OCI-LY1 (cell line): Measurements from ENCODE around the gene ALOX15.

Experiments used
- H2AFZ ChIP-seq: fragments of 200-600 bp; sonication (generic), shearing (Covaris generic); 2 replicates; pipeline ENCODE4 v1.6.0; 2014; ENCODE audit warnings: antibody characterized with exemption, mild to moderate bottlenecking, low read length
- H3F3A ChIP-seq: fragments of 200-600 bp; sonication (generic), shearing (Covaris generic); 2 replicates; pipeline ENCODE4 v1.6.0; 2014; ENCODE audit warnings: mild to moderate bottlenecking, antibody characterized with exemption, low read length, moderate library complexity; ENCODE audit not compliant: insufficient read depth
- H3K27ac ChIP-seq: fragments of 200-600 bp; sonication (generic); 2 replicates; pipeline ENCODE4 v1.5.1; 2014; ENCODE audit warnings: low read length, mixed run types, mild to moderate bottlenecking, low read depth; ENCODE audit not compliant: poor library complexity, severe bottlenecking
- H3K27me3 ChIP-seq: fragments of 200-600 bp; sonication (generic); 2 replicates; pipeline ENCODE4 v1.6.0; 2014; ENCODE audit warnings: antibody characterized with exemption, mild to moderate bottlenecking, low read length, moderate library complexity; ENCODE audit not compliant: insufficient read depth
- H3K36me3 ChIP-seq: fragments of 200-600 bp; sonication (generic); 2 replicates; pipeline ENCODE4 v1.6.1; 2014; ENCODE audit warnings: mild to moderate bottlenecking, antibody characterized with exemption, low read length, moderate library complexity, mixed read lengths; ENCODE audit not compliant: insufficient read depth
- H3K4me1 ChIP-seq: fragments of 200-600 bp; sonication (generic); 2 replicates; pipeline ENCODE4 v1.5.1; 2014; ENCODE audit warnings: mild to moderate bottlenecking, low read length, moderate library complexity; ENCODE audit not compliant: insufficient read depth, severe bottlenecking
- H3K4me2 ChIP-seq: fragments of 200-600 bp; sonication (generic), shearing (Covaris generic); 2 replicates; pipeline ENCODE4 v1.6.1; 2014; ENCODE audit warnings: low read length
- H3K4me3 ChIP-seq: fragments of 200-600 bp; sonication (generic); 2 replicates; pipeline ENCODE4 v1.5.1; 2014; ENCODE audit warnings: low read length, low read depth, mild to moderate bottlenecking, mixed read lengths; ENCODE audit not compliant: poor library complexity, severe bottlenecking
- H3K79me2 ChIP-seq: fragments of 200-600 bp; shearing (Covaris generic); 2 replicates; pipeline ENCODE4 v1.6.1; 2016; ENCODE audit warnings: mixed run types, low read length, mixed read lengths; ENCODE audit not compliant: insufficient read depth
- H3K9ac ChIP-seq: fragments of 200-600 bp; sonication (generic), shearing (Covaris generic); 2 replicates; pipeline ENCODE4 v1.6.1; 2014; ENCODE audit warnings: mild to moderate bottlenecking, low read length, mixed read lengths
- H3K9me2 ChIP-seq: fragments of 200-600 bp; sonication (generic), shearing (Covaris generic); 2 replicates; pipeline ENCODE4 v1.6.1; 2014; ENCODE audit warnings: low read depth, mild to moderate bottlenecking, low read length, mixed read lengths
- H3K9me3 ChIP-seq: fragments of 200-600 bp; shearing (Covaris generic); 2 replicates; pipeline ENCODE4 v1.6.1; 2014; ENCODE audit warnings: low read length, mixed read lengths
- H4K20me1 ChIP-seq: fragments of 200-600 bp; sonication (generic), shearing (Covaris generic); 2 replicates; pipeline ENCODE4 v1.6.0; 2016; ENCODE audit warnings: mild to moderate bottlenecking, low read length; ENCODE audit not compliant: insufficient read depth
- EZH2 ChIP-seq: fragments of 200-600 bp; sonication (generic), shearing (Covaris generic); IDR thresholded peaks from 2 replicates; pipeline ENCODE4 v1.8.0; 2017; ENCODE audit warnings: borderline replicate concordance, mixed run types, mild to moderate bottlenecking, antibody characterized with exemption, low read length, moderate library complexity, mixed read lengths
- TF ChIP-seq, protein P1 (sequence below): fragments of 200-600 bp; sonication (generic), shearing (Covaris generic); IDR thresholded peaks from 2 replicates; pipeline ENCODE4 v1.5.1; 2017; ENCODE audit warnings: mild to moderate bottlenecking, antibody characterized with exemption, low read length, moderate library complexity, mixed read lengths

The ALOX15 gene

DNA sequence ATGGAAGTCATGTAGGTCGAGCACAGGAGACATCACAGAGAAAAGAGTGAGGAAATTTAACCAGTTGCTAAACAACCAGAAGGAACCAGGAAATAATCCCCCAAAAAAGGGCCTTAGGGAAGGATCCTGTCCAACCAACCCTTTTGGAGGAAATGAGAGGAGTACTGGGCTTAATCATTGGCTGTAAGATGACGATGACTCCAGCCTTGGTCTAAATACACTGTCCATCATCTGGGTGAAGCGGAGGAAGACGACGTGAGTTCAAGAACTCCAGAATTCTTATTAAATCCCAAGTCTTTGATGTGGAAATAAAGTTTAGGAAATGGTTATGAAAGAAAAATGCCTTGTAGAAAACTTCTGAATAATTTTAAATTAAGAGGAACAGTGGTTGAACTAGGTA lies 11.5 kb upstream of the ALOX15 start:
- no peaks in the 10 kb centered on the region for H4K20me1 ChIP-seq
- H3K36me3 ChIP-seq: no peaks in the 10 kb centered on the region
- H3K4me3 ChIP-seq: no peak overlapping the region
- no peaks in the 10 kb centered on the region for H3K79me2 ChIP-seq
- H3F3A ChIP-seq: no peaks in the 10 kb centered on the region
- no peak overlapping the region for H3K4me2 ChIP-seq
- no peaks in the 10 kb centered on the region for H3K9me3 ChIP-seq
- no peak overlapping the region for H3K27ac ChIP-seq
- H3K27me3 ChIP-seq: peaks cover 5% of the 10 kb centered on the region; the same call in 1 of the 2 replicates
- no peak for TF ChIP-seq EZH2
- TF ChIP-seq, protein P1, sequence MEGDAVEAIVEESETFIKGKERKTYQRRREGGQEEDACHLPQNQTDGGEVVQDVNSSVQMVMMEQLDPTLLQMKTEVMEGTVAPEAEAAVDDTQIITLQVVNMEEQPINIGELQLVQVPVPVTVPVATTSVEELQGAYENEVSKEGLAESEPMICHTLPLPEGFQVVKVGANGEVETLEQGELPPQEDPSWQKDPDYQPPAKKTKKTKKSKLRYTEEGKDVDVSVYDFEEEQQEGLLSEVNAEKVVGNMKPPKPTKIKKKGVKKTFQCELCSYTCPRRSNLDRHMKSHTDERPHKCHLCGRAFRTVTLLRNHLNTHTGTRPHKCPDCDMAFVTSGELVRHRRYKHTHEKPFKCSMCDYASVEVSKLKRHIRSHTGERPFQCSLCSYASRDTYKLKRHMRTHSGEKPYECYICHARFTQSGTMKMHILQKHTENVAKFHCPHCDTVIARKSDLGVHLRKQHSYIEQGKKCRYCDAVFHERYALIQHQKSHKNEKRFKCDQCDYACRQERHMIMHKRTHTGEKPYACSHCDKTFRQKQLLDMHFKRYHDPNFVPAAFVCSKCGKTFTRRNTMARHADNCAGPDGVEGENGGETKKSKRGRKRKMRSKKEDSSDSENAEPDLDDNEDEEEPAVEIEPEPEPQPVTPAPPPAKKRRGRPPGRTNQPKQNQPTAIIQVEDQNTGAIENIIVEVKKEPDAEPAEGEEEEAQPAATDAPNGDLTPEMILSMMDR: no peak
- H3K4me1 ChIP-seq: no peaks in the 10 kb centered on the region
- no peak overlapping the region for H2AFZ ChIP-seq
- H3K9ac ChIP-seq: no peak overlapping the region
- H3K9me2 ChIP-seq: no peaks in the 10 kb centered on the region

DNA sequence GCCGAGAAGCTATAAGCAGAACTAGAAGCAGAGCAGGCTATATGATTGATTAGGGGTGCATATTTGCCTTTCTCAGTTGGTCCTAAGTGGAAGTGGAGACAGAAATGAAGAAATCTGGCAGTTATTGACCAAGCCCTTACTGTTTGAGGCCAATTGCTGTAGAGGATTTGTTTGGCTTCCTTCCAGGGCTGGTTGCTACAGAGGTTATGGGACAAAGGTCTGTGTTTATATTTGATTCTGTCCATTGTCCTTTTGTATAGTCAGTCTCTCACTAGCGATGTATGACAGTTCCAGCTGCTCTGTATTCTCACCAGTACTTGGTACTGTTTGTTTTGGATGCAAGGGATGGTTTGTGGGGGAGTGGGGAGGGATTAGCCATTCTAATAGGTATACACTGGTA lies 7.3 kb upstream of the ALOX15 start:
- Histone ChIP-seq H3K9me3 (no peaks in the 10 kb centered on the region), H3K9ac (no peak overlapping the region), H3K27me3 (peaks cover 13% of the 10 kb centered on the region), H3K36me3 (no peaks in the 10 kb centered on the region), H3K4me1 (no peaks in the 10 kb centered on the region), H3K79me2 (no peaks in the 10 kb centered on the region), H4K20me1 (no peaks in the 10 kb centered on the region), H3K4me2 (no peak overlapping the region), H3F3A (no peaks in the 10 kb centered on the region), H3K9me2 (no peaks in the 10 kb centered on the region), H2AFZ (no peak overlapping the region), H3K4me3 (no peak overlapping the region), H3K27ac (no peak overlapping the region)
- TF ChIP-seq EZH2: no peak
- TF ChIP-seq, protein P1: no peak

DNA sequence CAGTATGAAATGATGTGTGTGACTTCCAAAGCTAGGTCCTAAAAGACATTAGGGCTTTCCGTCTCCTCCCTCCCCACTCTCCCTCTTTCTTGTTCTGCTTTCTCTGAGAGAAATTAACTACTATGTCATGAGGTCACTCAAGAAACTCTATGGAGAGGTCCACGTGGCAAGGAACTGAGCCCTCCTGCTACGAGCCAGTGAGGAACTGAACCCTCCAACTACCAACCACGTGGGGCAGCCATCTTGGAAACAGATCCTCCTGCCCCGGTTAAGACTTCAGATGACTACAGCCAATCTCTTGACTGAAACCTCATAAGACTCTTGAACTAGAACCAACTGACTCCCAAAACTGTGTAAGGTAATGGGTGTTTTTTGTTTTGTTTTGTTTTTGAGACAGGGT lies 4.2 kb upstream of the ALOX15 start:
- H2AFZ ChIP-seq: no peak overlapping the region
- H3K79me2 ChIP-seq: no peaks in the 10 kb centered on the region
- H3K4me1 ChIP-seq: no peaks in the 10 kb centered on the region
- H3K9me3 ChIP-seq: no peaks in the 10 kb centered on the region
- TF ChIP-seq, protein P1: no peak
- TF ChIP-seq EZH2: no peak
- no peak overlapping the region for H3K27ac ChIP-seq
- H3K27me3 ChIP-seq: peaks cover 8% of the 10 kb centered on the region; the same call in 1 of the 2 replicates
- H3K9me2 ChIP-seq: no peaks in the 10 kb centered on the region
- no peaks in the 10 kb centered on the region for H4K20me1 ChIP-seq
- H3F3A ChIP-seq: no peaks in the 10 kb centered on the region
- H3K36me3 ChIP-seq: no peaks in the 10 kb centered on the region
- no peak overlapping the region for H3K4me3 ChIP-seq
- no peak overlapping the region for H3K9ac ChIP-seq
- no peak overlapping the region for H3K4me2 ChIP-seq
